Activated CD8-positive, alpha-beta memory T cell treated with anti-CD3 and anti-CD28 coated beads for 4 hours (primary cell): ENCODE data around the gene CAST.
"Not testable (repeated sequence)": the region's sequence is repeated elsewhere in the genome, so short reads cannot be mapped to it uniquely, and the experiment has no call there.

Source experiments
- DNase-seq, 2 donors: peaks; one replicate each; pipeline ENCODE4 v3.0.0-alpha.2; 2020; ENCODE audit warnings: low read depth in 2 of 2

The CAST gene

DNA sequence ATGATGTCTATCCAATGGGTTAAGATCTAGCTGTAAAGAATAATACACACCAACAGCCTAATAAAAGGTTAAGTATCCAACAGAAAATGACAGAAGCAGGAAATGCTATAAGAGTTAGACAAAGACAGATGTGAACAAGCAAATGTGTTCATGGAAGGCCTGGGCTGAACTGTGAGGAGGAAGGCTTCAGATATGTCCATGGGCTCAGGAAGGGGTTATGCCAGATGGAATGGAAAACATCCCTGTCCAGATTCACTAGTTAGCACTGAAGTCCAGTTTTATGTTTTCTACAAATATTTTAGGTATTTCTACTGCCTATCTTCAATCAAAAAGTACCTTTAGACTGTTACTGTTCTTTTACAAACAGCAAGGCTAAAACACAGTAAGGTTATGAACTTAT is 118.5 kb downstream of the CAST start:
- DNase-seq, result no peak

DNA sequence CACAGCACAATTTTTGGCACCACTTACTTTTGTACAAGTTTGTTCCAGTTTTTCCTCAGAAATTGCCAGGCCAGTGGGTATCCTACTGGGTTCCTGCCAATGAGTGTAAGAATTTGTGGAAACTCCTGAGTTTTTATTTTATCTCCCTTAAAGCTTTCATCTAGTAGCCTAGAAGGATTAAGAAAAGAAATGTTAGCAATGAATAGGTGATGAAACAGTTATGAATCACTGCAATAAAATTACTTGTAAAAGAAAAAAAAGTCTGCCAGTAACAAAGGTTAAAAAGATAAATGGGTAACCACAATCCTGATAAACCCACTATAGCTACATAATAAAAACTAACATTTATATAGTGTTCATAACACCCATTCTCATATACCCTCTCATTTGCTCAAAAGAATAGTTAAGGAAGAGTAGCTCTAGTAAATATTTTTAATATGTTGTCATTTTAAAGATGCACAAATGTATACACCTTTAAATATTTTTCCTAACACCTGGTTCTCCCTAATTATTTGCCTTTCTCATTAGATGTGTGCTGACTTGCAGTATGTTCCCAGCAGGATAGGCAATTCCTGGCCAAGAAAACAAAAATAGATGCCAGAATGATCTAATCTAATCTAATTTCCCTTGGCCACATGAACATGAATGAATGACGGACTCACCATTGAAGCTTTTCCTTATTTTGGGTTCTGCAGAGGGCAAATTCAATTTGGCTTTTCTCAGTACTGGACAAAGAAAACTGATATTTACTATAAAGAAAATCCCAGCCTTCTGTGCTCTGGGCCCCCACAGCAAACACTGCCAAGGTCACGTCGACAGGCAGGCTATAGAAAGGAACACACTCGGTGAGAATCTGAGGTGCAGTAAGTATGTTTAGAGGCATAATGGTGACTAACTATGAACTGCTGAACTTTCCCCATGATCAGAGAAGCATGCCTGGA is 119.1 kb downstream of the CAST start:
- no peak for DNase-seq

DNA sequence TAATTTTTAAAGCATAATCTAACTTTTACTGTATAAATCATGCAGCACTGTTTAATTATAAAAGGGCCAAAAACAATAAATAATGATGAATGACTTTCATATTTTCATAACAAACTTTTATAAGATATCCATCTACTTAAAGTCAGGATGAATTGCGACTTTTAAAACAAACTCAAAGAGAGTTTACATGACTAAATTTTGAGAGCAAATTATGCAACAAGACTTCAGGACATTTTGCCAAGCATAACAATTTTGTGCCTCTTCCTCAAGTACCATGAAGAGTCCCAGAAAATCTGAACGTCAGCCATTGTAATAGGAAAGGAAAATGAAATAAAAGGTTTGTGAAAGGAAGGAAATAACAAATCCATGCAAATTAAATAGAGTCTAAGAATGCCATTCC is 121.2 kb downstream of the CAST start:
- DNase-seq, result no peak

DNA sequence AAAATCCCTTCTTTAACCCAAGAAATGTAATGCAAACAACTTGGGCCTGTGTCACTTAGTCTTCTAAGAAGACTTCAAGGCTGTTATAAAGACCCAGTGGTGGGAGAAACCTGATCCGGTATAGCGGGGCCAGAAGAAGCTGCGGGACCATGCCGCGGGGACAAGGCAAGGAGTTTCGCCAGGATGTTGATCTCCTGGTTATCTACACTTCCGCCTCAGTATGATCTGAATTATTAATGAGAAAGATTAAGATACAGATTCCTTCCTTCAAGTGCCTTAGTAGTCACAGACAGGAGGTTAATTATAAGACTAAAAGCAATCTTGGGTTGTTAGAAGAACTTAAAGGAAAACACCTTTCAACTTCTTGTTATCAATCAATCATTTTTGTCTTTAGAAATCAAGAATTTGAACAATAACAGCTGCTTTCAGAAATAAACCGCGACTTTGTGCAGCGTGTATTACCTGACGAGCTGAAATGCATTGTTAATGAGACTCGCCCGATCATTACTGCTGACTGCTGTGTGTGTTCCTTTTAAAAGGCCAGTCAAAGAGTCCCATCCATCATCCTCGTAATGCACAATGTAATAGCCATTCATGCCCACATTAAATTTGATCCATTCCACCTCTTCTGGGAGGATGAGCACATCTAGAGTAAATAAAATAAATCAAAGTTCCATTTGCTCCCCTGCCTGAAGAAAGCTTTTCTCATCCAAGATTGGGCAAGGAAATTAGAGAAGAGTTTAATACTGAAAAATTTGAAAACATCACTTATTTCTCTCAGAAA is 123.3 kb downstream of the CAST start:
- DNase-seq, result no peak

DNA sequence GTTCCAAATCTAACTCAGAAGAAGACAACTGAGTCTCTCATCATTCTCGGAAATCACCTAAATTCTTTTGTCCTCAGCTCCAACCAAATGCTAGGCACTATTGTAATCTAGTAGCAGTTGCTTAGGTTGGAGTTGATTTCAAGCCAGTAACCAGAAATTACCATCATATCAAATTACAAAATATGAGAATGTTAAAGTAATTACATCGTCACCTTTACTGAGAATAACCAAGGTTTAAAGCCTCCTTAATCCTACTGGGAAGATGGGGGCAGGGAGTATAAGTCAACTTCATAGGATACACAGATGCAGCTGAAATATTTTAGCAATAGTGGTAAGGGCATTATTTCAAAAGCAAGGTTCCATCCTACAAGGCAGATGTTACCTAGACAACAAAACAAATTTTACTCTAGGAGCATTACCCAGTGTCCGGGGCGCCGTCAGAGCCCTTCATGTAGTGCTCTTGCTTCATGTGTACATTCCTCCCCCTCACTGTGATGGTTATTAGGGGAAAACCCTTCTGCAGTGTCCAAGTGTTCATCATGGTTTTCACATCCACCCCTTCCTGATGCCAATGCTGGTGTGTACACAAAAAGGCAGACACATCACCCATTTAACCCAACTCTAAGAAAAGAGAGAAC is 126.1 kb downstream of the CAST start:
- no peak for DNase-seq

DNA sequence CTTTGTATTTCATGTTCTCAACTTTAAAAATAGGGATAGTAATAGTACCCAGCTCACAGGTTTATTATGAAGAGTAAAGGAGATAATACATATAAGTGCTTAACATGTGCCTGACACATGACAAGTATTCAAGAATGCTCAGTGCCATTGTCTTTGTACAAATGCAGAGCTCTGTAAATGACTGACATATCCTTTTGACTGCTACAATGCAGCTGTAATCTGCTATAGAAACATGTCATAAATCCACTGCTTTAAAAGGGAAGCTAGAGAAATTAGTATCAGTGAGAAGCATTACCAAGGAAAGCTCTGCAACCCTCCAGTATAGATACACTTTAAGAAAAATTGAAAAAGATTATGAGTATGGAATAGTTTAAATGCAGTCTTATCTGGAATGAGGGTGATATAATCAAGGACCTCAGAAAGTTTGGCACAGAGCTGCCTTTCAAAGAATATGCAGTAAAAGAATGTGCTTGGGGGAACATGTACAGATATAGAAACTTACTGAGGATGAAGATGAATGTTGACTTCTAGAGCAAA is 127.7 kb downstream of the CAST start:
- no peak for DNase-seq

DNA sequence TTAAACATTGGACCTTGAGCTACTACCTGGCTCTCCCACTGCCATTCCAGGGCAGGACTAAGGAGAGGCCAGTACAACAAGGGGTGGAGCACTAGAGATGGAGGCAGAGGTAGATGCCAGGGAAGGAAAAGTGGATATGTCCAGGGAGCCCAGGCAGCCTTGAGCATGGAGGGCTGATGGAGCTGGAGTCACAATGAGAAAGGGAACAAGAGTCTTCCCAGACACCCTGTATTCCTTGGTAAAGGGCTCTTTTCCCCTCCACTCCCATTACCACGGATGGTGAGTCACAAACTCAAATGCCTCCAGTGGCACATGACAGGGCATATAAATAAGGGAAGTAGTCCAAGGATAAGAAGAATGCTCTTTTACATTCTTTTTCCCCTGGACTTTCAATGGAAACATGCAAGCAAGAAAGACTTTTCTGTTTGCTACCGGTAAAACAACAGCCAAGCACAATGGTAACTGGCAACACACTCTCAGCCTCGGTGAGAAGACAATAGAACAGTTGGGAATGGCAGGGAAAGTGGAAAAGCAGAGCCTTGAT is 128.9 kb downstream of the CAST start:
- DNase-seq, result no peak

DNA sequence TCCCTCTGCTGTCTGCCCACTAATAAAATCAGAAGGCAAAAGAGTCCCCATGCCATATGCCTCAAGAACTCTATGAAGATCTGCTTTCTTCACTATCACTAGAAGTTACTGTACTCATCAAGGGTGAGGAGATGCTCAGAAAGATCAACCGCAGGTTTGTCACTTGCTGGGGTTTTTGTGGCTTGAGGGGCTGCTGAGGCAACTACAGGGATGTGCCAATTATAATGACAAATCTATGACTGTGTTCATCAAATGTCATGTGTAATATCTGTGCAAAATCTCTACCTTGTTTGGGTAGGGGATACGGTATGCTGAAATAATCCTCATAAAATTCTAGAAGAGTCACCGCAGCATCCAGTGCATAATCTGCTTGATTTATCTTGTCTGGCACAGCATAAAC is 132.6 kb downstream of the CAST start:
- peak; percentile 36 to 47 for DNase-seq

DNA sequence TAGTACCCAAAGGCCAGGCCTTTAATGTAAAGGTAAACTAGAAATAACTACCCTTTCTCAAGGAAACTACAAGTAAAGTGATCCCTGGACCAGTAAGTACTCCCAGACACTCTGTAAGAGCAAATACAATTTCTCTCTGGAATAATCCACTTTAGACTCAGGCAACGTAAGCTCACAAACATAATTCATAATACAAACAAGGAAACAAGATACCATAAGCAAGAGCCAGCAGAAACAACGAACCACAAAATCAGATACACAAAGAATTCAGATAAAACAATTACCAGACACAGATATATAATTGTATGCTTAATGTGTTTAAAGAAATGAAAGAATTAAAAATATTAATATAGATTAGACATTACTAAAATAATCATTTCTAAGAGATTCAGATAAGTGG is 133.4 kb downstream of the CAST start:
- no peak for DNase-seq

DNA sequence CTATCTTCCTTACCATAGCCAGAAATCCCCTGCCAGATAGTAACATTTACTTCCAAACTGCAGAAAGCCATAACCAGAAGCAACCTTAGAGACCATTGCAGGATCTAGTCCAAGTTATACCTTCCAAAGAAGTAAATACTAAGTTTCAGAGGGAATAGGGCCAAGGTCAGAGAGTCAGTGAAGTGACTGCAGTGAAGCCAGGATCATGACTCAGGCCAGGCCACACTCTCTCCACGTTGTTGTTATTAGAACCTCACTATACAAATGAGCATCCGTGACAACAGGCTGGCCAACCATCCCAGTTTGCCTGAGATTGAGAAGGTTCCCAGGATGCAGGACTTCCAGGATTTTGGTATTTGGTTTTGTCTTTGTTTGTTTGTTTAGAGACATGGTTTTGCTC is 134.3 kb downstream of the CAST start:
- no peak for DNase-seq

DNA sequence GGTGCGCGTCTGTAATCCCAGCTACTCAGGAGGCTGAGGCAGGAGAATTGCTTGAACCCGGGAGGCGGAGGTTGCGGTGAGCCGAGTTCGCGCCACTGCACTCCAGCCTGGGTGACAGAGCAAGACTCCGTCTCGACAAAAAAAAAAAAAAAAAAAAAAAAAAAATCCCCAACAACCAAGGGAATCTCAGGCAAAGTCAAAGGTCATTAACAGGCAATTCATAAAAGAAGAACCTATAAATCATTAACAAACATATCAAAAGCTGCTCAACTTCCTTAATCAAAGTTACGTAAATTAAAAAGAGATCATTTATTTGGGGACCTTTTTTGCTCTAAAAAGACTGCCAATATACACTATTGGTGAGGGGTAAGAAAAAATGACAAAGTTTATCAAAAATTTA is 139.5 kb downstream of the CAST start:
- not testable (repeated sequence) for DNase-seq

DNA sequence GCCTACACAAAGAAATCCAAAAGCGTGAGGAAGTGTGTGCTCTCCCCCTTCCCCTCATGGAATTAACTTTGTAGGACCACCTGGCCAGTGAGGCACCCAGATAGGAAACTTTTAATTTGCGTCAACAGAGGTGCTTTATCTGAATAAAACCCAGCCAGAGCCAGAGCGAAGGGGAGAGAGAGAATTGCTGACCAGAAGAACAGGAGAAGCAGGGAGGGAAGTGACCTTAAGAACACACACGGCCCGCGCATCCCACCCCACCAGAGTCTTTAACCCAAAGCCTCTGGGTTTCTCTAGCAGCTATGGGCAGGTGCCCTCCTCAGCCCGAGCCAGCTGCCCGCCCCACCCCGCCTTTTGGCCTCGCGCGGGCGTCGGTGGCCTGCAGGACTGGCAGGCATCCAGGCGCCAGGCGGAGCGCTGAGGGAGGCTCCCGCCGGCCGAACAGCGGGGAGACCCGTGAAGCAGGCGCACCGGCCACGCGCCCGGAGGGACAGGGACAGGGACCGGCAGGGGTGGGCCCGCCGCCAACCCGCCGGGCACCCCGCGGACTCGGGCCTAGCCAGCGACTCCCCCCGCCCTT is 145.0 kb downstream of the CAST start:
- no peak for DNase-seq

DNA sequence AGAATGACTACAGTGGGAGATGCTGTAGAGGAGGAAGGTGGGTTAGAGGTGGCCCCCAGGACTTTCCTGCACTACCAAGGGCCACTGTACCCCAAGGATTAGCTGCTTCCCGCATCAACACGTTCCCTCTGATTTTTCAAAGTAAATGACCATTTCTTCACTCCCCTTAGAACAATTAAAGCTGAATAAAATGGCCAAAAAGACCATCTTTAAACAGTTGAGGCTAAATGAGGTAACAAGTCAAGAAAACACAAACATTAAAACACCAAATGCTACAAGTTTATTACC is 146.3 kb downstream of the CAST start:
- no peak for DNase-seq

DNA sequence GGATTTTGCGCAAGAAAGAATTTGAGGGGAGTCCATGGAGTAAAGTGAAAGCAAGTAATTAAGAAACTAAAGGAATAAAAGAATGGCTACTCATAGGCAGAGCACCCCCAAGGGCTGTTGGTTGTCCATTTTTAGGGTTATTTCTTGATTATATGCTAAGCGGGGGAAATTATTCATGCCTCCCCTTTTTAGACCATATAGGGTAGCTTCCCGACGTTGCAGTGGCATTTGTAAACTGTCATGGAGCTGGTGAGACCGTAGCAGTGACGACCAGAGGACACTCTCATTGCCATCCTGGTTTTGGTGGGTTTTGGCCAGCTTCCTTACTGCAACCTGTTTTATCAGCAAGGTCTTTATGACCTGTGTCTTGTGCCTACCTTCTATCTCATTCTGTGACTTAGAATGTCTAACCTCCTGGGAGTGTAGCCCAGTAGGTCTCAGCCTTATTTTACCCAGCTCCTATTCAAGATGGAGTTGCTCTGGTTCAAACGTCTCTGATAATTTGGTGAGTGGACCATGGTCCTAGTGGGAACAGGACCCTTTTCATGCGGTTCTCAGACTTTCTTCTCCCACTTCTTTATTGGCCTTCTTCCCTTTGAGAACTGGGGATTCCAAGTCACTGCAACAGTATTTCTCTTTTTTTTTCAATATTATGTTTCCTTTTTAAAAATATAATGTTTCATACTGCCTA is 146.8 kb downstream of the CAST start:
- DNase-seq, result no peak

DNA sequence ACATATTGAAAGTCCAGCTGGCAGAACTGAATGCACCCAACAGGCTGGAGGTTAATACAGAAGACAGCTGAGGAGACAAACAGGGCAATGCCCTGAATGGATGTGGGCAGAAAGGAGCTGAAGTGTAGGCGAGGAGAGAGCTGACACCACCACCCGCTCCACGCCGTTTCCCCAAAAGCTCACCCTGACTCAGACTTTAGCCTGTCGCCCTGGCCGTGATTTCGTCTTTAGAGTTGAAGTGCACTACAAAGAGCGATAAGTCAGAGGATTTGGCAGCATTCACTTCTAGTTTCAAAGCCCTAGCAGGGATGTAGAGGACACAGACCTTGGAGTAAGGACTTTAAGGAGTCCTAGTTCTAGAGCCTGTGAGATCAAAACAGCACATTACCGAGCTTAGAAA is 147.7 kb downstream of the CAST start:
- no peak for DNase-seq

DNA sequence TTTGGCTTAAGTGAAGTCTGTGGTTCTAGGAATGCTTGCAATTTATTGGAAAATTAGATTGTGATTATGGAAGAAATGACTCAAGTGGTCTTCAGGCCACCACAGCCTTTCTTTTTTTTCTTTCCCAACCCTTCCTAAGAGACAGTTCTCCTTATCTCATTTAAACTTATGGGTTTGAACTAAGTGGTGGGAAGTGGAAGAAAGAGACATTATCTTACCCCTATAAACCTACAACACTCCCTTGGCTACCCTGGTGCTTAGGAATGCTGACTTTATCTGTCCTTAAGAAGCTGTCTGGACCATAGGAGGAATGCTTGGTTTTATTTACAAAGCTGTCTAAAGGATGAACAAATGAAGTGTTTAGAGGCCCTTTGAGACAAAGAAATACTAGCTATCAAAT is 150.7 kb downstream of the CAST start:
- no peak for DNase-seq

DNA sequence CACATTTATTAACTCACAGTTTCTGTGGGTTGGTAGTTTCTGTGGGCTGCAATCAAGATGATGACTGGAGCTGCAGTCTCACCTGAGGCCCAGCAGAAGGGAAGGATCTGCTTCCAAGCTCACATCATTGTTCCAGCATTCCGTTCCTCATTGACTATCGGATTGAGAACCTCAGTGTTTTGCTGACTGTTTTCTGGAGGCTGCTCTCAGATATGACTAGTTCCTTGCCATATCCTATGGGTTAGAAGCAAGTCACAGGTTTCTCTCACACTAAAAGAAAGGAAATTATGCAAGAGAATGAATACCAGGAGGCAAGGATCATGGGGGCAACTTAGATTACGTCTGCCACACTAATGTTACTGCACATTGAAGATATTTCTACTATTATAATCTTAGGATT is 151.9 kb downstream of the CAST start:
- DNase-seq, result no peak

DNA sequence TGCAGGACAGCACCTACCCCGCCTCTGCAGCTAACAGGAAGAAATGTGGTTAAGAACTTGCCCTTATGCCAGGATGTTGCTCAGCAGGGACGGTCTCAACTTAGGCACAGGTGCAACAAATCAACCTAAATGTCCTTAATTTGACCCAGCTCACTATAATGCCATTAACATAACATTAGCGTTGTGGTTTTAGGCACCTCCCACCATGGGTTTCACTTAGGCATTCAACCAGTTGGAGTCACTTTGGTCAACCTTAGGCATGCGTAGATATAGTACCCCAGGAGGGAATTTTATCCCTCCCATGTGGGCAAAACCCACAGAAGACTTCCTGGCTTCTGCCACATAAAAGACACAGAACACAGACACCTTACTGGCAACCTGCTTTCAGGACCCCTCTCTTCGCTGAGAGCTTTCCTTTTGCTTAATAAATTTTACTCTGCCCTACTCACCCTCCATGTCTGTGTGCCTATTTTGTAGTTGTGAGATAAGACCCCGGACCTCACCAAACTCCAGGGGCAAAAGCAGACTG is 154.3 kb downstream of the CAST start:
- peak in 1 of 2 donors; percentile 20 for DNase-seq

DNA sequence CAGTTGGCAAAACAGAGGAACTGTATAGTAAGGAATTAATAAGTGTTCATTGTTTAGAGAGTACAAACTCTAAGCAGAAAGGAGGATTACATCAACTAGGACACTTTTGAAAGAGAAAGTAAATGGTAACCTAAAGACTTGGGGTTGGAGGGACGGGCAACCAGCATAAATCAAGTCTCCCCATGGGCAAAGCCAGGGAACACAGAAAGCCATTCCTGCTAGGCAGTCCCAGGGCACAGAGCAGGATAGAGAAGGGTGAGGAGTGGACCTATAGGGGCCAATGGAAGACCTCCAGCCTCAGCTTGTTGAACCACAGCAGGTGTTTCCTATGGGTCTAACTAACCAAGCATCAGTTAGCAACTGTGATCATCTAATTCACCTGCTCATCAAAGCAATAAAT is 154.8 kb downstream of the CAST start:
- no peak for DNase-seq

DNA sequence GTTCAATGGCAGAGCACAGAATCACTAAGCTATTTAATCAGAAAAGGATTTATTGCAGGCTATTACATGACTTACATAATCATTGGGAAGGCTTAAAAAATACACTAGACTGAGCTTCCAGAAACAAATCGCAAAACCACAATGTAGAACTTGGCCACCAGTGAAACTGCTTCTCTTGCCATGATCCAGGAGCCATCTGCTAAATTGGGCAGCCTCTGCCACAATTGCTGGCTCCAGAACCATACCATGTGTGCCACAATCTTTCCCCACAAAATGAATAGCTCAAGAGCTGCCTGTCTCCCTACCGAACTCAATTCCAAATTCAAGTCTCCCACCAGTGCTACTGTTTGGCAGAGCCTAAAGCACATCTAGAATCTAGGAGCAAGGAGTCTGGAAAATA is 155.3 kb downstream of the CAST start:
- DNase-seq, result no peak
